KMS-11 (cell line): Measurements from ENCODE around the gene KCNJ4.

Experiments used
- H2AFZ ChIP-seq: fragments of 200-600 bp; sonication (generic); 2 replicates; pipeline ENCODE4 v1.6.1; 2016; ENCODE audit warnings: antibody characterized with exemption, mixed run types, low read depth
- H3K27ac ChIP-seq: fragments of 200-600 bp; sonication (generic); 2 replicates; pipeline ENCODE4 v1.6.1; 2016; ENCODE audit warnings: mild to moderate bottlenecking, mixed run types
- H3K27me3 ChIP-seq: fragments of 200-600 bp; sonication (generic); 2 replicates; pipeline ENCODE4 v1.6.1; 2017; ENCODE audit warnings: mild to moderate bottlenecking, low read depth, mixed run types, moderate library complexity; ENCODE audit not compliant: insufficient read depth
- H3K36me3 ChIP-seq: fragments of 200-600 bp; sonication (generic); 2 replicates; pipeline ENCODE4 v1.6.1; 2017; ENCODE audit warnings: mild to moderate bottlenecking, mixed run types; ENCODE audit not compliant: insufficient read depth
- H3K4me1 ChIP-seq: fragments of 200-600 bp; sonication (generic); 2 replicates; pipeline ENCODE4 v1.6.1; 2016; ENCODE audit warnings: mild to moderate bottlenecking, low read depth, mixed run types; ENCODE audit not compliant: poor library complexity, severe bottlenecking
- H3K4me2 ChIP-seq: fragments of 200-600 bp; sonication (generic); 2 replicates; pipeline ENCODE4 v1.7.0; 2016; ENCODE audit warnings: mild to moderate bottlenecking, mixed run types
- H3K4me3 ChIP-seq: fragments of 200-600 bp; sonication (generic); IDR thresholded peaks from 2 replicates; pipeline ENCODE4 v1.6.1; 2017; ENCODE audit warnings: low read depth, low read length, mixed read lengths; ENCODE audit not compliant: insufficient read depth
- H3K79me2 ChIP-seq: fragments of 200-600 bp; sonication (generic); 2 replicates; pipeline ENCODE4 v1.6.1; 2016; ENCODE audit warnings: low read depth, mixed run types; ENCODE audit not compliant: insufficient read depth
- H3K9ac ChIP-seq: fragments of 200-600 bp; sonication (generic); 2 replicates; pipeline ENCODE4 v1.6.1; 2016; ENCODE audit warnings: mild to moderate bottlenecking, mixed run types
- H4K20me1 ChIP-seq: fragments of 200-600 bp; sonication (generic); 2 replicates; pipeline ENCODE4 v1.6.1; 2016; ENCODE audit warnings: mild to moderate bottlenecking, mixed run types; ENCODE audit not compliant: insufficient read depth
- CTCF ChIP-seq: fragments of 200-600 bp; sonication (generic); conservative IDR thresholded peaks from 2 replicates; pipeline ENCODE4 v1.6.1; 2017; ENCODE audit warnings: low read depth, mild to moderate bottlenecking, antibody characterized with exemption, low read length, moderate library complexity, mixed read lengths

The KCNJ4 gene

GRCh38 chr22:38448945-38449745 is 5.9 kb downstream of the KCNJ4 start:
- no peak overlapping the region for H3K9ac ChIP-seq
- no peaks in the 10 kb centered on the region for H3K79me2 ChIP-seq
- no peaks in the 10 kb centered on the region for H4K20me1 ChIP-seq
- H3K4me3 ChIP-seq, result no peak overlapping the region
- H3K4me2 ChIP-seq, result no peak overlapping the region
- peaks cover 36% of the 10 kb centered on the region; the same call in 1 of the 2 replicates for H3K27me3 ChIP-seq
- no peak overlapping the region for H3K27ac ChIP-seq
- no peak for TF ChIP-seq CTCF
- H2AFZ ChIP-seq, result no peak overlapping the region
- no peaks in the 10 kb centered on the region for H3K36me3 ChIP-seq
- peaks cover 2% of the 10 kb centered on the region for H3K4me1 ChIP-seq

- H3K4me2 ChIP-seq, result no peak overlapping the region
- H3K27me3 ChIP-seq, result peaks cover 20% of the 10 kb centered on the region; the same call in 1 of the 2 replicates
- no peaks in the 10 kb centered on the region for H3K79me2 ChIP-seq
- no peak for TF ChIP-seq CTCF
- no peaks in the 10 kb centered on the region for H4K20me1 ChIP-seq
- H2AFZ ChIP-seq, result no peak overlapping the region
- H3K4me3 ChIP-seq, result no peak overlapping the region
- no peaks in the 10 kb centered on the region for H3K36me3 ChIP-seq
- no peak overlapping the region for H3K27ac ChIP-seq
- no peaks in the 10 kb centered on the region for H3K4me1 ChIP-seq
- H3K9ac ChIP-seq, result no peak overlapping the region
Observed at GRCh38 chr22:38446018-38446601, 8.9 kb downstream of the KCNJ4 start.

- Histone ChIP-seq H3K9ac (no peak overlapping the region), H3K4me1 (no peaks in the 10 kb centered on the region), H3K79me2 (no peaks in the 10 kb centered on the region), H3K27ac (no peak overlapping the region), H4K20me1 (no peaks in the 10 kb centered on the region), H3K36me3 (no peaks in the 10 kb centered on the region), H3K27me3 (peaks cover 8% of the 10 kb centered on the region; the same call in 1 of the 2 replicates), H2AFZ (no peak overlapping the region), H3K4me3 (no peak overlapping the region), H3K4me2 (no peak overlapping the region)
- TF ChIP-seq CTCF, result no peak
Observed at GRCh38 chr22:38444783-38445182, 10.2 kb downstream of the KCNJ4 start.

- Histone ChIP-seq H3K79me2 (no peaks in the 10 kb centered on the region), H3K4me2 (no peak overlapping the region), H3K4me1 (no peaks in the 10 kb centered on the region), H3K27me3 (peaks cover 8% of the 10 kb centered on the region; the same call in 1 of the 2 replicates), H3K27ac (no peak overlapping the region), H3K36me3 (no peaks in the 10 kb centered on the region), H4K20me1 (no peaks in the 10 kb centered on the region), H2AFZ (no peak overlapping the region), H3K4me3 (no peak overlapping the region), H3K9ac (no peak overlapping the region)
- TF ChIP-seq CTCF, result no peak
Observed at GRCh38 chr22:38443628-38444521, 11.1 kb downstream of the KCNJ4 start.
